Measurements from ENCODE around the gene NLN.

DNA sequence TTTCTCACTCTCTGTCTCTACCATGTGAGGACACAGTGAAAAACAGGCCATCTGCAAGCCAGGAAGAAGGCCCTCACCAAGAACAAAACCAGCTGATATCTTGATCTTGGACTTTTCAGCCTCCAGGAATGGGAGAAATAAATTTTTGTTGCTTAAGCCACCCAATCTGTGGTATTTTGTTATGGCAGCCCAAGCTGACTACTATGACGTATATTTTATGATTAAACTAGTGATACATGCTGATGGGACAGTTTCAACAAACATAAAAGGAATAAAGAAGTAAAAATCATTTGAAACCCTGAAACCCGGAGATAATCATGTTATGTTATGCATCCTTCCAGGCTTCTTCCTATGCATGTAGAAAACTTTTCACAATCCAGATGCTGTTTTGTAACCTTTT is 132.9 kb downstream of the NLN start:
- no peak for TF ChIP-seq EZH2 (optimal IDR thresholded peaks at IDR 0.05; ENCODE audit: low read depth, low read length)
- TF ChIP-seq, protein P1, sequence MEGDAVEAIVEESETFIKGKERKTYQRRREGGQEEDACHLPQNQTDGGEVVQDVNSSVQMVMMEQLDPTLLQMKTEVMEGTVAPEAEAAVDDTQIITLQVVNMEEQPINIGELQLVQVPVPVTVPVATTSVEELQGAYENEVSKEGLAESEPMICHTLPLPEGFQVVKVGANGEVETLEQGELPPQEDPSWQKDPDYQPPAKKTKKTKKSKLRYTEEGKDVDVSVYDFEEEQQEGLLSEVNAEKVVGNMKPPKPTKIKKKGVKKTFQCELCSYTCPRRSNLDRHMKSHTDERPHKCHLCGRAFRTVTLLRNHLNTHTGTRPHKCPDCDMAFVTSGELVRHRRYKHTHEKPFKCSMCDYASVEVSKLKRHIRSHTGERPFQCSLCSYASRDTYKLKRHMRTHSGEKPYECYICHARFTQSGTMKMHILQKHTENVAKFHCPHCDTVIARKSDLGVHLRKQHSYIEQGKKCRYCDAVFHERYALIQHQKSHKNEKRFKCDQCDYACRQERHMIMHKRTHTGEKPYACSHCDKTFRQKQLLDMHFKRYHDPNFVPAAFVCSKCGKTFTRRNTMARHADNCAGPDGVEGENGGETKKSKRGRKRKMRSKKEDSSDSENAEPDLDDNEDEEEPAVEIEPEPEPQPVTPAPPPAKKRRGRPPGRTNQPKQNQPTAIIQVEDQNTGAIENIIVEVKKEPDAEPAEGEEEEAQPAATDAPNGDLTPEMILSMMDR (IDR thresholded peaks at IDR 0.05; ENCODE audit: low read length) = no peak
- no peak for TF ChIP-seq EZH2phosphoT487 (IDR thresholded peaks at IDR 0.05; ENCODE audit: low read length)
